Astrocyte of the cerebellum (primary cell): ENCODE data around the gene CCNL2.

Experiments
- DNase-seq: peaks from one replicate; pipeline ENCODE4 v3.0.0-alpha.2; 2011; ENCODE audit warnings: low read depth
- H3K4me3 ChIP-seq: 2 replicates; pipeline ENCODE4 v1.5.1; 2011; ENCODE audit warnings: mild to moderate bottlenecking, low read depth, low read length, moderate library complexity
- in situ Hi-C: cut with HindIII; loops from 2 replicates; pipeline ENCODE4 v1.10.0; 2017; ENCODE audit warnings: low sequenced_read_pairs
- TF ChIP-seq, protein P1 (sequence below): IDR thresholded peaks from 2 replicates; pipeline ENCODE4 v1.5.1; 2012; ENCODE audit warnings: low read length, low read depth, moderate library complexity, mild to moderate bottlenecking; ENCODE audit errors: missing control alignments

CCNL2 gene

DNA sequence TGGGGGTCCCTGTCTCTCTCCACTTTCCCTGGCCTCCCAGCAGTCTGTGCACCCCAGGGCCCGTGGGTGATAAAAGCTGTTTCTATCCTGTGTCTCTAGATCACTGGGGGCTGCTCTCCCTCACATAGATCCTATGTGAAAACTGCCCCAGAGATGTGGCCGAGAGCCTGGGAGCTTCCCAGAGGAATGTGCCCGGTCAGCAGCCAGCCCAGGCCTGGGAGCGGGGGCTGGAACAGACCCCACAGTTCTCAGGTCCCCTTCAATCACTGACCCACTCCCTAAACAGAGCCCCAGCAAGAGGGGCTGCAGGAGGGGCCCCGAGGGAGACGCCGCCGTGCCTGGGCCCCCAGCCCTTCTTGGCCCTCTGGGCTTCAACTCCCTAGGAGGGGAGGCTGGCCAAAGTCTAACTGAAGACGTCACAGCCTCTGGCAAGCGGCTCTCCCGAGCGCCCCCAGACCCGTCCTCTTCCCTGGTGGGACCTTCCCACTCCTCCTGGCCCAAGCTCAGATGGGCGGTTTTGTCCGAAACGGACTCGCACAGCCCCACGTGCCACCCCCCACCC is 41.2 kb downstream of the CCNL2 start:
- peak overlapping the region; percentile 87 for H3K4me3 ChIP-seq
- TF ChIP-seq, protein P1, sequence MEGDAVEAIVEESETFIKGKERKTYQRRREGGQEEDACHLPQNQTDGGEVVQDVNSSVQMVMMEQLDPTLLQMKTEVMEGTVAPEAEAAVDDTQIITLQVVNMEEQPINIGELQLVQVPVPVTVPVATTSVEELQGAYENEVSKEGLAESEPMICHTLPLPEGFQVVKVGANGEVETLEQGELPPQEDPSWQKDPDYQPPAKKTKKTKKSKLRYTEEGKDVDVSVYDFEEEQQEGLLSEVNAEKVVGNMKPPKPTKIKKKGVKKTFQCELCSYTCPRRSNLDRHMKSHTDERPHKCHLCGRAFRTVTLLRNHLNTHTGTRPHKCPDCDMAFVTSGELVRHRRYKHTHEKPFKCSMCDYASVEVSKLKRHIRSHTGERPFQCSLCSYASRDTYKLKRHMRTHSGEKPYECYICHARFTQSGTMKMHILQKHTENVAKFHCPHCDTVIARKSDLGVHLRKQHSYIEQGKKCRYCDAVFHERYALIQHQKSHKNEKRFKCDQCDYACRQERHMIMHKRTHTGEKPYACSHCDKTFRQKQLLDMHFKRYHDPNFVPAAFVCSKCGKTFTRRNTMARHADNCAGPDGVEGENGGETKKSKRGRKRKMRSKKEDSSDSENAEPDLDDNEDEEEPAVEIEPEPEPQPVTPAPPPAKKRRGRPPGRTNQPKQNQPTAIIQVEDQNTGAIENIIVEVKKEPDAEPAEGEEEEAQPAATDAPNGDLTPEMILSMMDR: no peak

DNA sequence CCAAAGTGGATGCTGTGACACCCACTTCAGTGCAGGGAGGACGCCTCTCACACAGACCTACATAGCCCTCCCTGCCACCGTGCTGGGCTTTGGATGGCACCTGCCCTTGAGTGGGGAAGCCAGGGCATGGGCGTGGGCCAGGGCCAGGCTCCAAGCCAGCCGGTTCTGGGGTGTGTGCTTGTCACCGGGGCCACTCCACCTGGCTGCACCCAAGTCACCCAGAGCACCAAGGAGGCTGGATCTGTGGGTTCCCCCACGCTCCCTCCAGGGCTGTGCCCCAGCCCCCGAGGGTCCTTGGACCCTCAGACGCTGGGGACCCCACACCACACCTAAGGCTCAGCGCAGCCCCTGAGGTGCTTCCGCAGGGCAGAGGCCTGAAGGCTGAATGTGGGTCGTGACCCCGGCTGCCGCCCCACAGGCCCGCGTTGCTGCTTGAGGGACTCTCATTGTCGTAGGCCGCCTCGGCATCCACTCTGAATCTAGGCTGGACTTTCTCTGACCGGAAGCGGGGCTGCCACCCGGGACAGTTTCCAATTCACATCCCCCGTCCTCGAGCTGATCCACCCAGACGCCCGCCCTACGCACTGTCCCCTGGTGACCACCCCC is 42.2 kb downstream of the CCNL2 start:
- in situ Hi-C loops: no loop called here
- TF ChIP-seq, protein P1: no peak
- DNase-seq: no peak
- H3K4me3 ChIP-seq: peak overlapping the region; percentile 87

More for the DNA sequence above, 41.2 kb downstream of the CCNL2 start:
- in situ Hi-C loops: no loop called here
- no peak for DNase-seq

DNA sequence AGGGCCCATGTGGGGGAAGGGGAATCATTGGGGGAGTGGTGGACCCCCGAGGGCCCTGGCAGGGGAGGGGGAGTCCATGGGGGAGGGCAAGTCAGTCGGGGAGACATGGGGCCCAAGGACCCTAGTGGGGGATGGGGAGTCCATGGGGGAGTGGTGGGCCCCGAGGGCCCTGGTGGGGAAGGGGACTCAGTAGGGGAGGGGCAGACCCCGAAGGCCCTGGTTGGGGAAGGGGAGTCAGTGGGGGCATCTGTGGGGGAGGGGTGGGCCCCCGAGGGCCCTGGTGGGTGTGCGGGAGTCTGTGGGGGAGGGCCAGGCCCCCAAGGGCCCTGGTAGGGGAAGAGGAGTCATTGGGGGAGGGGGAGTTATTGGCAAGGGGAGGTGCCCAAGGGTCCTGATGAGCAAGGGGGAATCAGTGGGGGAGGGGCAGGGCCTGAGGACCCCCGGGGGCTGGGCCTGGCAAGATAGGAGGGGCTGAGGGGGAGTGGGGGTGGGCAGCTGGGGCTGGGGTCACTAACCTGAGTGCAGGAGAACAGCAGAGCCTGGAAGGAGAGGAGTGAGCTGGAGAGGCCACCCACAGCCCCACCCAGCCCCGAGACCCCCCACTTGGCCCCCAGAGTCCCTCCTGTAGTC is 42.9 kb downstream of the CCNL2 start:
- H3K4me3 ChIP-seq: peak overlapping the region; percentile 87
- TF ChIP-seq, protein P1: no peak
- no peak for DNase-seq
- in situ Hi-C loops: no loop called here

DNA sequence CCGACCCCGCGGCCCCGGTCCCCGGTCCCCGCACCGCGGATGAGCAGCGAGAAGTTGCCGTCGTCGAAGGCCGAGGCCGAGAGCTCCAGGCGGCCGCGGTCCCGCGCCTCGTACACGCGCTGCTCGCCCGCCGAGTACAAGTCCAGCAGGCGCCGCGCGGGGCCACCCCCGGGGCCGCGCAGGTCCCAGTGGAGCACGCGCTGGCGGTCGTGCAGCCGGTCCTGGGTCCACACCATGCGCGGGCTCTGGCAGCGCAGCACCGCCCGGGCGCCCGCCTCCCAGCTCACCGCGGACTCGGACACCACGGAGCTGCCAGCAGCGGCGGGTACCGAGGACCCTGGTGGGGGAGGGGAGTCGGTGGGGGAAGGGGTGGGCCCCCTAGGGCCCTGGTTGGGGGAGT is 43.7 kb downstream of the CCNL2 start:
- peak overlapping the region; percentile 87 for H3K4me3 ChIP-seq
- in situ Hi-C loops: no loop called here
- TF ChIP-seq, protein P1: no peak
- no peak for DNase-seq

DNA sequence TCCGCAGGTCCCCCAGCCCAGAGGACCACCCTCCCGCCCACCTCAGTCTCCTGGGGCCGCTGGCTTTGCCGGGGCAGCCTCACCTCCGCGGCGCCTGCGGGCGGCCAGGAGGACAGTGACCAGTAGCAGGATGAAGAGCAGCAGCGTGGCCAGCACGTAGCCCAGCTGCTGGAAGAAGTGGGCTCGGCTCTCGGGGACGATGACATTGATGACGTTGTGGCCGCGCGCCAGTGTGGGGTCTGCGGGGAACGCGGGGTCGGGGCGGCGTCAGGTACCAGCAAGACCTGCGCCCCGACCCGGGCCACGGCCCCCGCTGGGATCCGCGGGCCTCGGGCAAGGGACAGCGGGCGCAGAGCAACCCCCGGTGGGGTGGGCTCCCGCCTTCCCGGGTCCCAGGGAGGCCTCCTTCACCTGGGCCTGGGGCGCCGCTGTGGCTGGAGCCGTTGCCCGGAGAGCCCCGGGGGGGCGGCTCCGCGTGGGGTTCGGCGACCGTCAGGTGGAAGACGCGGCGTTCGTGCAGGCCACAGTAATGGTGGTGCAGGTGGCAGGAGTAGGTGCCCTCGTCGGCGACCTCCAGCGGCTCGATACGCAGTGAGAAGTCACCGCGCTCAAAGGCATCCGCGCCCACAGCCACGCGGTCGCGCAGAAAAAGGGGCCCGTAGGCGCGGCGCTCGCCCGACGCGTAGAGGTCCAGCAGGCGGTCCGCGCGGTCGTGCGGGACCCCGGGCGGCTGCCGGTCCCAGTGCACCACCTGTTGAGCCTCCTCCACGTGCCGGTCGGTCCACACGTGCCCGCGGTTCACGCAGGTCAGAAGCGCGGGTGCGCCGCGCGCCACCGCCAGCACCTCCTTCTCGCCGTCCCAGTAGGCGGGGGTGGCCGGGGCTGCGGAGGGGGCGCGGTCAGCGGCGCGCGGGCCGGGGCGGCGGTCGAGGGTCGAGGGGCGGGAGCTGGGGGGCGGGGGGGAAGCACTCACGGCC is 44.6 kb downstream of the CCNL2 start:
- TF ChIP-seq, protein P1: no peak
- in situ Hi-C loops: no loop called here
- no peak for DNase-seq
- H3K4me3 ChIP-seq: peak overlapping the region; percentile 87
